OCI-LY7 (cell line): ENCODE measurements around the gene DPM2.

Experiments
- EZH2phosphoT487 ChIP-seq: fragments of 200-600 bp; sonication (generic); IDR thresholded peaks from 2 replicates; pipeline ENCODE4 v1.6.1; 2018; ENCODE audit warnings: low read depth, borderline replicate concordance, mild to moderate bottlenecking, mixed run types, antibody characterized with exemption, low read length, moderate library complexity, mixed read lengths
- TF ChIP-seq, protein P1 (sequence below): fragments of 200-600 bp; sonication (generic); conservative IDR thresholded peaks from 2 replicates; pipeline ENCODE4 v1.5.1; 2014; ENCODE audit warnings: mild to moderate bottlenecking, antibody characterized with exemption, low read length, moderate library complexity, mixed read lengths

DNA sequence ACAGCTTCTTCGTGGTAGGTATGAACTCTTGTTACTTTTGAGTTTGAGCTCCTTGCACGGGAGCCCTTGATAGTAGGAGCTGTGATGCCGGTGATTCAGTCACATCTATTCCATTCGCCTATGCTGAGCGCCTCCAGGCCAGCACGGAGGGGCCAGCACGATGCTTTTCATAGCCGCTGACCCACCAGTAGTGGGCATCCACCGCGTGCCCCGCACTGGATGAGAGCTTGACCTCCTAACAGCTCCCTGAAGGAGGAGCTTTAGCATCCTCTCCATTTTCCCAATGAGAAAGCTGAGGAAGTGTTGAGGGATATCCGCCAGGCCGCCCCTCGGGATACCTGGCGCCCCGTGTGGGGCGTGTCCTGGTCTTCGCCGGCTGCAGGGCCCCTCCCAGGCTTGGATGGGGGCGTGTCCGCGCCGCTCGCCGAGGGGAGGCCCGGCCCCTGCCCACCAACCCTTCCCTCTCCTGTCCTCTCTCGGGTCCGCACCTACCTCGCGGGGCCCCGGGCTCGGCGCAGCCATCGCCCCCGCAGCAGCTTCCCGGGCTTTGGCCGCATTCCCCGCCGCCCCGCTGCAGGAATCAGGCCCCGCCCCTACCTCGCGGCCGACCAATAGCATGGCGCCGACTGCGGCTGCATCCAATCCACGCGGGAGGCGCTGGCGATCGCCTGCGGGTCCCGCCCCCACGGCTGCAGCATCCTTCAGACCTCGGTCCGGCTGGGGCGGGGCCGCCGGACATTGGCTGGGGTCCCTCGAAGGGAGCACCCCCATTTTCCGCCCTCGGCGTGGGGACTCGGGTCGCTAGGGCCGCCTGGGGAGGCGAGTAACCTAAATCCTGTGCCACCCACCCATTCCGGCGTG, 7.2 kb downstream of the DPM2 start, which contains the start of gene PIP5KL1:
- TF ChIP-seq, protein P1, sequence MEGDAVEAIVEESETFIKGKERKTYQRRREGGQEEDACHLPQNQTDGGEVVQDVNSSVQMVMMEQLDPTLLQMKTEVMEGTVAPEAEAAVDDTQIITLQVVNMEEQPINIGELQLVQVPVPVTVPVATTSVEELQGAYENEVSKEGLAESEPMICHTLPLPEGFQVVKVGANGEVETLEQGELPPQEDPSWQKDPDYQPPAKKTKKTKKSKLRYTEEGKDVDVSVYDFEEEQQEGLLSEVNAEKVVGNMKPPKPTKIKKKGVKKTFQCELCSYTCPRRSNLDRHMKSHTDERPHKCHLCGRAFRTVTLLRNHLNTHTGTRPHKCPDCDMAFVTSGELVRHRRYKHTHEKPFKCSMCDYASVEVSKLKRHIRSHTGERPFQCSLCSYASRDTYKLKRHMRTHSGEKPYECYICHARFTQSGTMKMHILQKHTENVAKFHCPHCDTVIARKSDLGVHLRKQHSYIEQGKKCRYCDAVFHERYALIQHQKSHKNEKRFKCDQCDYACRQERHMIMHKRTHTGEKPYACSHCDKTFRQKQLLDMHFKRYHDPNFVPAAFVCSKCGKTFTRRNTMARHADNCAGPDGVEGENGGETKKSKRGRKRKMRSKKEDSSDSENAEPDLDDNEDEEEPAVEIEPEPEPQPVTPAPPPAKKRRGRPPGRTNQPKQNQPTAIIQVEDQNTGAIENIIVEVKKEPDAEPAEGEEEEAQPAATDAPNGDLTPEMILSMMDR = no peak
- no peak for TF ChIP-seq EZH2phosphoT487
